Ammon's horn (tissue), 1 donor: ENCODE data around the gene MCF2L2.
A peak's percentile ranks its signal among the peaks of the same experiment; 100 is the strongest.

Experiments used
- DNase-seq: peaks from one replicate; pipeline ENCODE4 v3.0.0-alpha.2; 2016; ENCODE audit warnings: low spot score

MCF2L2 gene

GRCh38 chr3:183161552-183162336 lies 266.7 kb downstream of the MCF2L2 start:
- no peak for DNase-seq

GRCh38 chr3:183160616-183161015 lies 267.8 kb downstream of the MCF2L2 start:
- no peak for DNase-seq

GRCh38 chr3:183159333-183159732 lies 269.1 kb downstream of the MCF2L2 start:
- no peak for DNase-seq

- peak; percentile 10 for DNase-seq
Measured at GRCh38 chr3:183158551-183159006, 269.8 kb downstream of the MCF2L2 start.

- DNase-seq, result no peak
Measured at GRCh38 chr3:183158113-183158512, 270.3 kb downstream of the MCF2L2 start.

GRCh38 chr3:183156266-183156665 lies 272.2 kb downstream of the MCF2L2 start:
- no peak for DNase-seq

GRCh38 chr3:183155499-183155898 lies 272.9 kb downstream of the MCF2L2 start:
- DNase-seq, result no peak

GRCh38 chr3:183153210-183153950 lies 275.0 kb downstream of the MCF2L2 start:
- DNase-seq, result no peak

GRCh38 chr3:183151821-183152351 lies 276.5 kb downstream of the MCF2L2 start:
- DNase-seq, result no peak

GRCh38 chr3:183151086-183151485 lies 277.3 kb downstream of the MCF2L2 start:
- DNase-seq, result no peak

- no peak for DNase-seq
Measured at GRCh38 chr3:183149915-183150750, 278.3 kb downstream of the MCF2L2 start.

GRCh38 chr3:183148056-183148455 lies 280.4 kb downstream of the MCF2L2 start:
- DNase-seq, result no peak

- DNase-seq, result no peak
Measured at GRCh38 chr3:183144363-183144762, 284.1 kb downstream of the MCF2L2 start.

GRCh38 chr3:183142199-183142598 lies 286.2 kb downstream of the MCF2L2 start:
- DNase-seq, result no peak

- DNase-seq, result no peak
Measured at GRCh38 chr3:183134844-183135243, 293.6 kb downstream of the MCF2L2 start.

GRCh38 chr3:183132409-183132808 lies 296.0 kb downstream of the MCF2L2 start:
- no peak for DNase-seq

- DNase-seq, result no peak
Measured at GRCh38 chr3:183131735-183132134, 296.7 kb downstream of the MCF2L2 start.

GRCh38 chr3:183131186-183131725 lies 297.2 kb downstream of the MCF2L2 start:
- DNase-seq, result no peak

GRCh38 chr3:183129243-183129642 lies 299.2 kb downstream of the MCF2L2 start:
- DNase-seq, result no peak

GRCh38 chr3:183128709-183129108 lies 299.7 kb downstream of the MCF2L2 start:
- DNase-seq, result no peak
